NCI-H345 (cell line): Measurements from ENCODE around the gene POLDIP3.
"Not testable (repeated sequence)": the region's sequence is repeated elsewhere in the genome, so short reads cannot be mapped to it uniquely, and the experiment has no call there.

Experiments used
- DNase-seq: peaks from one replicate; lab custom pipeline; 2025; lab: John Stamatoyannopoulos, UW

The POLDIP3 gene

GRCh38 chr22:42553475-42554361 is 61.0 kb downstream of the POLDIP3 start, which contains the start of gene SERHL2:
TSS of gene SERHL2 (plus strand) at chr22:42553956. CDS start at chr22:42554021, 65 bp downstream.
- peak; percentile 84 for DNase-seq

- DNase-seq = not testable (repeated sequence)
Measured at GRCh38 chr22:42552294-42552647, 62.4 kb downstream of the POLDIP3 start.

- DNase-seq = no peak
Measured at GRCh38 chr22:42549331-42550060, 65.2 kb downstream of the POLDIP3 start.

GRCh38 chr22:42548597-42549330 is 65.9 kb downstream of the POLDIP3 start:
- no peak for DNase-seq

GRCh38 chr22:42548126-42548525 is 66.6 kb downstream of the POLDIP3 start:
- DNase-seq = not testable (repeated sequence)

- DNase-seq = no peak
Measured at GRCh38 chr22:42547562-42547961, 67.1 kb downstream of the POLDIP3 start.

GRCh38 chr22:42544686-42545085 is 70.0 kb downstream of the POLDIP3 start:
- peak; percentile 48 for DNase-seq

- not testable (repeated sequence) for DNase-seq
Measured at GRCh38 chr22:42539236-42539771, 75.4 kb downstream of the POLDIP3 start.

- not testable (repeated sequence) for DNase-seq
Measured at GRCh38 chr22:42537199-42537831, 77.4 kb downstream of the POLDIP3 start.

GRCh38 chr22:42536634-42537033 is 78.0 kb downstream of the POLDIP3 start:
- DNase-seq = not testable (repeated sequence)

- DNase-seq = no peak
Measured at GRCh38 chr22:42536166-42536565, 78.5 kb downstream of the POLDIP3 start.

- DNase-seq = not testable (repeated sequence)
Measured at GRCh38 chr22:42535082-42535731, 79.5 kb downstream of the POLDIP3 start.
